Measurements from ENCODE around the gene B9D2. TPM values are rescaled to one million over a fixed set of nuclear protein-coding genes. Genes with fewer than 3 reads are reported as not detected.

B9D2 gene
- polyA plus RNA-seq, 1 donor from 2014 or later: 15.9 TPM

DNA sequence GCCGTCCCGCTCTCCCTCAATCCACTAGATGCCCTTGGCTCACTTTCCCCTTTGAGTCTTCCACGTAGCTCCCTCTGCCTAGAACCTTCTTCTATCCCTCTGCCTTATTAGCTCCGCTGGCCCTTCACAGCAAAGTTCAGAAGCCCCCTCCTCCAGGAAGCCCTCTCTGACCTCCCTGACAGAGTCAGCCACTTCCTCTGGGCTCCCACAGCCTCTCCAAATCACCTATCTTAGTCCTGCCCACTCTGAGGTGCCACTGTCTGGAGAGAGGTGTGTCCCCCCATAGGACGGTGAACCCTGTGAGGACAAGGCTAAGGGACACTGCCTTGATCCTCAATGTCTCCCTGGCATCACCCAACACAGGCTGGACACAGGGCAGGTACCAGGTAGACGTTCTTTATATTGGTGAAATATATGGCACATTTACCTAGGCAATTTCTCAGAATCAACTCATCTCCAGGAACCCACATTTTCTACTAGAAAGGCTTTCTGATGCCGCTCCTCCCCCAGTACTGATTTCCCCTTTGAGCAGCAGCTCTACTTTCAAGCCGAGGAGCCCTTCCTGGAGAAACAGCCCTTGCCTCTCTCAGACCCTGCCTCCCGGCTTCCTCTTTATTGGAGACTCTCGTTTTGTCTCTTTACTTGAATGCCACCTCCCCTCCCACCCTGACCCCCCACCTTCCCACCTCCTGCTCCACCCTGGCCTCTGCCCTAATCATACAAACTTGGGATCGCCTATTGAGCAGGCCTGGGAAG is 6.8 kb downstream of the B9D2 start:
- Histone ChIP-seq H3K36me3 (ENCODE audit: insufficient read depth, low read length) (no peaks in the 10 kb centered on the region), H4K20me1 (ENCODE audit: insufficient read depth) (no peaks in the 10 kb centered on the region)

DNA sequence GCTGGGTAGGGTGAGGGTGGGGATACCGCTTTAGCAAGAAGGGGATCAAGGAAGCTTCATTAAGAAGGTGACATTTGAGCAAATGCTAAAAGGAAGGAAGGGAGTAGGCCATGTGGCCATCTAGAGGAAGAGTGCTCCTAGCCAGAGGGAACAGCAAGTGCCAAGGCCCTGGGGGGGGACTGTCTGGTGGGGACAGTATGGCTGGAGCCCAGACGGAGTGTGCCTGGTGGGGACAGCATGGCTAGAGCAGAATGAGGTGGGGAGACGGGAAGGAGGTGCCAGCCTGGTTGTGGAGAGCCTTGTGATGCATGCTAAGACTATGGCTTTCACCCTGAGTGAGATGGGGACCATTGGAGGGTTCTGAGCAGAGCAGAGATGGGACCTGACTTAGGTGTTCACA is 8.1 kb downstream of the B9D2 start:
- Histone ChIP-seq H3K27ac (ENCODE audit: low read length) (no peak overlapping the region), H3K79me2 (replicated peaks; ENCODE audit: insufficient read depth, low read length) (no peaks in the 10 kb centered on the region), H3K9me2 (ENCODE audit: insufficient read depth, low read length) (no peaks in the 10 kb centered on the region), H4K20me1 (ENCODE audit: insufficient read depth) (no peaks in the 10 kb centered on the region), H2AFZ (ENCODE audit: low read depth, low read length) (no peak overlapping the region), H3K9me3 (ENCODE audit: low read length) (no peaks in the 10 kb centered on the region), H3K4me3 (ENCODE audit: low read length) (no peak overlapping the region), H3K27me3 (ENCODE audit: insufficient read depth, low read depth, low read length) (peaks cover 38% of the 10 kb centered on the region), H3K36me3 (ENCODE audit: insufficient read depth, low read length) (no peaks in the 10 kb centered on the region), H3F3A (ENCODE audit: insufficient read depth, low read length, poor library complexity, severe bottlenecking) (no peaks in the 10 kb centered on the region), H3K9ac (ENCODE audit: low read length) (no peak overlapping the region), H3K4me2 (ENCODE audit: low read length) (no peak overlapping the region)
- no peak for TF ChIP-seq MXI1 (conservative IDR thresholded peaks at IDR 0.05; ENCODE audit: poor library complexity, severe bottlenecking)
- TF ChIP-seq EZH2 (IDR thresholded peaks at IDR 0.05; ENCODE audit: borderline replicate concordance, insufficient read depth, low read length, poor library complexity, severe bottlenecking): no peak
- no peak for TF ChIP-seq TAF1 (IDR thresholded peaks at IDR 0.05; ENCODE audit: low read depth)
- no peak for TF ChIP-seq EP300 (conservative IDR thresholded peaks at IDR 0.05; ENCODE audit: poor library complexity, severe bottlenecking)
- TF ChIP-seq, protein P1, sequence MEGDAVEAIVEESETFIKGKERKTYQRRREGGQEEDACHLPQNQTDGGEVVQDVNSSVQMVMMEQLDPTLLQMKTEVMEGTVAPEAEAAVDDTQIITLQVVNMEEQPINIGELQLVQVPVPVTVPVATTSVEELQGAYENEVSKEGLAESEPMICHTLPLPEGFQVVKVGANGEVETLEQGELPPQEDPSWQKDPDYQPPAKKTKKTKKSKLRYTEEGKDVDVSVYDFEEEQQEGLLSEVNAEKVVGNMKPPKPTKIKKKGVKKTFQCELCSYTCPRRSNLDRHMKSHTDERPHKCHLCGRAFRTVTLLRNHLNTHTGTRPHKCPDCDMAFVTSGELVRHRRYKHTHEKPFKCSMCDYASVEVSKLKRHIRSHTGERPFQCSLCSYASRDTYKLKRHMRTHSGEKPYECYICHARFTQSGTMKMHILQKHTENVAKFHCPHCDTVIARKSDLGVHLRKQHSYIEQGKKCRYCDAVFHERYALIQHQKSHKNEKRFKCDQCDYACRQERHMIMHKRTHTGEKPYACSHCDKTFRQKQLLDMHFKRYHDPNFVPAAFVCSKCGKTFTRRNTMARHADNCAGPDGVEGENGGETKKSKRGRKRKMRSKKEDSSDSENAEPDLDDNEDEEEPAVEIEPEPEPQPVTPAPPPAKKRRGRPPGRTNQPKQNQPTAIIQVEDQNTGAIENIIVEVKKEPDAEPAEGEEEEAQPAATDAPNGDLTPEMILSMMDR (IDR thresholded peaks at IDR 0.05; ENCODE audit: poor library complexity, severe bottlenecking): no peak
- TF ChIP-seq, protein P2, sequence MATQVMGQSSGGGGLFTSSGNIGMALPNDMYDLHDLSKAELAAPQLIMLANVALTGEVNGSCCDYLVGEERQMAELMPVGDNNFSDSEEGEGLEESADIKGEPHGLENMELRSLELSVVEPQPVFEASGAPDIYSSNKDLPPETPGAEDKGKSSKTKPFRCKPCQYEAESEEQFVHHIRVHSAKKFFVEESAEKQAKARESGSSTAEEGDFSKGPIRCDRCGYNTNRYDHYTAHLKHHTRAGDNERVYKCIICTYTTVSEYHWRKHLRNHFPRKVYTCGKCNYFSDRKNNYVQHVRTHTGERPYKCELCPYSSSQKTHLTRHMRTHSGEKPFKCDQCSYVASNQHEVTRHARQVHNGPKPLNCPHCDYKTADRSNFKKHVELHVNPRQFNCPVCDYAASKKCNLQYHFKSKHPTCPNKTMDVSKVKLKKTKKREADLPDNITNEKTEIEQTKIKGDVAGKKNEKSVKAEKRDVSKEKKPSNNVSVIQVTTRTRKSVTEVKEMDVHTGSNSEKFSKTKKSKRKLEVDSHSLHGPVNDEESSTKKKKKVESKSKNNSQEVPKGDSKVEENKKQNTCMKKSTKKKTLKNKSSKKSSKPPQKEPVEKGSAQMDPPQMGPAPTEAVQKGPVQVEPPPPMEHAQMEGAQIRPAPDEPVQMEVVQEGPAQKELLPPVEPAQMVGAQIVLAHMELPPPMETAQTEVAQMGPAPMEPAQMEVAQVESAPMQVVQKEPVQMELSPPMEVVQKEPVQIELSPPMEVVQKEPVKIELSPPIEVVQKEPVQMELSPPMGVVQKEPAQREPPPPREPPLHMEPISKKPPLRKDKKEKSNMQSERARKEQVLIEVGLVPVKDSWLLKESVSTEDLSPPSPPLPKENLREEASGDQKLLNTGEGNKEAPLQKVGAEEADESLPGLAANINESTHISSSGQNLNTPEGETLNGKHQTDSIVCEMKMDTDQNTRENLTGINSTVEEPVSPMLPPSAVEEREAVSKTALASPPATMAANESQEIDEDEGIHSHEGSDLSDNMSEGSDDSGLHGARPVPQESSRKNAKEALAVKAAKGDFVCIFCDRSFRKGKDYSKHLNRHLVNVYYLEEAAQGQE (IDR thresholded peaks at IDR 0.05; ENCODE audit: borderline replicate concordance): no peak
- no peak for TF ChIP-seq POLR2AphosphoS5 (IDR thresholded peaks at IDR 0.05)
- no peak for TF ChIP-seq SMC3 (conservative IDR thresholded peaks at IDR 0.05; ENCODE audit: poor library complexity)
- TF ChIP-seq RAD21 (conservative IDR thresholded peaks at IDR 0.05): no peak

More for the DNA sequence above, 6.8 kb downstream of the B9D2 start:
- no peaks in the 10 kb centered on the region for H3F3A ChIP-seq (ENCODE audit: insufficient read depth, low read length, poor library complexity, severe bottlenecking)
- H3K4me2 ChIP-seq (ENCODE audit: low read length): no peak overlapping the region
- H3K9me3 ChIP-seq (ENCODE audit: low read length): no peaks in the 10 kb centered on the region
- no peaks in the 10 kb centered on the region for H3K79me2 ChIP-seq (replicated peaks; ENCODE audit: insufficient read depth, low read length)
- no peak overlapping the region for H3K9ac ChIP-seq (ENCODE audit: low read length)
- H3K4me3 ChIP-seq (ENCODE audit: low read length): no peak overlapping the region
- peaks cover 25% of the 10 kb centered on the region for H3K27me3 ChIP-seq (ENCODE audit: insufficient read depth, low read depth, low read length)
- H2AFZ ChIP-seq (ENCODE audit: low read depth, low read length): no peak overlapping the region
- TF ChIP-seq RAD21 (conservative IDR thresholded peaks at IDR 0.05) (no peak), MXI1 (conservative IDR thresholded peaks at IDR 0.05; ENCODE audit: poor library complexity, severe bottlenecking) (no peak), POLR2AphosphoS5 (IDR thresholded peaks at IDR 0.05) (no peak), EZH2 (IDR thresholded peaks at IDR 0.05; ENCODE audit: borderline replicate concordance, insufficient read depth, low read length, poor library complexity, severe bottlenecking) (no peak), SMC3 (conservative IDR thresholded peaks at IDR 0.05; ENCODE audit: poor library complexity) (no peak), TAF1 (IDR thresholded peaks at IDR 0.05; ENCODE audit: low read depth) (no peak), EP300 (conservative IDR thresholded peaks at IDR 0.05; ENCODE audit: poor library complexity, severe bottlenecking) (no peak)
- TF ChIP-seq, protein P1 (IDR thresholded peaks at IDR 0.05; ENCODE audit: poor library complexity, severe bottlenecking): no peak
- TF ChIP-seq, protein P2 (IDR thresholded peaks at IDR 0.05; ENCODE audit: borderline replicate concordance): no peak
- no peak overlapping the region for H3K27ac ChIP-seq (ENCODE audit: low read length)
- H3K9me2 ChIP-seq (ENCODE audit: insufficient read depth, low read length): no peaks in the 10 kb centered on the region
